ENCODE data around the gene SKOR2.

- TF ChIP-seq CTCF (IDR thresholded peaks at IDR 0.05; ENCODE audit: insufficient read depth, low read length) (no peak), POLR2AphosphoS5 (IDR thresholded peaks at IDR 0.05; ENCODE audit: low read depth) (no peak)
These were observed 71.9 kb downstream of the SKOR2 start for GRCh38 chr18:47179520-47179919.

All from HL-60 (cell line).